ENCODE data around the gene SH3RF1. TPM values are rescaled to one million over a fixed set of nuclear protein-coding genes. Genes with fewer than 3 reads are reported as not detected.

SH3RF1 gene
- total RNA-seq, 1 experiment from 2014 or later = 59.5 TPM

GRCh38 chr4:169266081-169266480 lies 4.7 kb downstream of the SH3RF1 start:
- no TSS peak for BruUV-seq (replicated peaks)
- Histone ChIP-seq H3K4me2 (ENCODE audit: low read length) (no peak overlapping the region), H3K36me3 (ENCODE audit: control insufficient read depth in 1 of 2, insufficient read depth in 2 of 2, low read length in 2 of 2) (peaks cover 9 to 44% of the 10 kb centered on the region in 2 experiments), H3K9me3 (ENCODE audit: control insufficient read depth in 1 of 2, insufficient read depth in 1 of 2, low read depth in 1 of 2, low read length in 2 of 2) (no peaks in the 10 kb centered on the region), H3K79me2 (ENCODE audit: insufficient read depth, low read length) (peaks cover 96% of the 10 kb centered on the region), H4K20me1 (ENCODE audit: insufficient read depth) (no peaks in the 10 kb centered on the region; the same call in 1 of the 2 replicates), H3K9me2 (ENCODE audit: insufficient read depth) (no peaks in the 10 kb centered on the region), H3K27ac (ENCODE audit: low read depth, low read length) (no peak overlapping the region), H3K9ac (ENCODE audit: low read length) (no peak overlapping the region), H3K27me3 (ENCODE audit: insufficient read depth, low read length) (no peaks in the 10 kb centered on the region), H3K4me1 (ENCODE audit: control insufficient read depth in 1 of 2, insufficient read depth in 2 of 2, low read length in 2 of 2) (peaks cover 18 to 51% of the 10 kb centered on the region in 2 experiments; a peak in 3 of 4 replicates), H2AFZ (ENCODE audit: low read depth, low read length, poor library complexity, severe bottlenecking) (no peak overlapping the region), H3K4me3 (replicated peaks in 1 of 2; ENCODE audit: low read depth in 1 of 2, low read length in 2 of 2) (no peak overlapping the region)
- ChIA-PET CTCF (no interaction called here), POLR2A (interaction anchor here (0.6 to 1.6 kb wide), 2 partner anchors 10 to 88 kb away, joined by 3 read pairs; no protein-coding TSS in a partner anchor), RAD21 (ENCODE audit: low non-redundant PET in 1 of 2, low total read pairs in 2 of 2, uncharacterized antibody in 2 of 2, unreplicated experiment in 2 of 2) (no interaction called here)
- ATAC-seq = no peak
- intact Hi-C loops (cut with micrococcal nuclease) = loop anchor here (5.0 kb wide), 1 partner anchor 221 kb away; no protein-coding TSS in a partner anchor
- TF ChIP-seq POLR2A (IDR thresholded peaks at IDR 0.05; ENCODE audit: borderline replicate concordance, extremely low read depth, insufficient read depth, insufficient read length) = no peak
- no peak for TF ChIP-seq YY1 (IDR thresholded peaks at IDR 0.05; ENCODE audit: extremely low read depth, insufficient replicate concordance, low read depth, low read length)
- TF ChIP-seq REST (IDR thresholded peaks at IDR 0.05; ENCODE audit: low read depth) = no peak
- no peak for TF ChIP-seq ZBTB33 (IDR thresholded peaks at IDR 0.05; ENCODE audit: extremely low read depth, insufficient replicate concordance, low read length)
- TF ChIP-seq RAD21 (IDR thresholded peaks at IDR 0.05; ENCODE audit: low read depth) = no peak
- TF ChIP-seq POLR2AphosphoS5 (IDR thresholded peaks at IDR 0.05; ENCODE audit: low read depth, low read length) = no peak
- no peak for TF ChIP-seq MAX (IDR thresholded peaks at IDR 0.05)
- no peak for DNase-seq (ENCODE audit: low read depth, low spot score)
